A172 (cell line): ENCODE data around the gene BRINP3. TPM values are rescaled to one million over a fixed set of nuclear protein-coding genes. Genes with fewer than 3 reads are reported as not detected.

Experiments used
- DNase-seq: peaks from one replicate; pipeline ENCODE4 v3.0.0-alpha.2; 2015; ENCODE audit warnings: low spot score
- total RNA-seq: library from RNA; depleted of rRNA; stranded (reverse); fragments of >200 nt; shearing (Covaris generic); gene quantifications from 2 replicates; pipeline ENCODE4 v1.2.3, GENCODE V29; 2014

Gene BRINP3
- total RNA-seq, 1 experiment from 2014 or later = not detected

- DNase-seq = no peak
Measured at GRCh38 chr1:190323530-190323929, 154.1 kb downstream of the BRINP3 start.

- DNase-seq = no peak
Measured at GRCh38 chr1:190322274-190322673, 155.4 kb downstream of the BRINP3 start.

- peak; percentile 38 for DNase-seq
Measured at GRCh38 chr1:190320952-190321351, 156.7 kb downstream of the BRINP3 start.

- DNase-seq = no peak
Measured at GRCh38 chr1:190312763-190313162, 164.9 kb downstream of the BRINP3 start.

- no peak for DNase-seq
Measured at GRCh38 chr1:190303501-190303900, 174.2 kb downstream of the BRINP3 start.

- no peak for DNase-seq
Measured at GRCh38 chr1:190296453-190296852, 181.2 kb downstream of the BRINP3 start.

- no peak for DNase-seq
Measured at GRCh38 chr1:190289897-190290296, 187.8 kb downstream of the BRINP3 start.

- DNase-seq = no peak
Measured at GRCh38 chr1:190286111-190286510, 191.6 kb downstream of the BRINP3 start.

GRCh38 chr1:190277107-190277506 lies 200.6 kb downstream of the BRINP3 start:
- DNase-seq = no peak

- DNase-seq = no peak
Measured at GRCh38 chr1:190274721-190275120, 202.9 kb downstream of the BRINP3 start.

GRCh38 chr1:190273161-190273560 lies 204.5 kb downstream of the BRINP3 start:
- DNase-seq = no peak

- no peak for DNase-seq
Measured at GRCh38 chr1:190262538-190262937, 215.1 kb downstream of the BRINP3 start.

GRCh38 chr1:190259424-190259823 lies 218.2 kb downstream of the BRINP3 start:
- DNase-seq = no peak

GRCh38 chr1:190258003-190258402 lies 219.7 kb downstream of the BRINP3 start:
- no peak for DNase-seq

- DNase-seq = no peak
Measured at GRCh38 chr1:190252046-190252445, 225.6 kb downstream of the BRINP3 start.

GRCh38 chr1:190250368-190250767 lies 227.3 kb downstream of the BRINP3 start:
- no peak for DNase-seq

- no peak for DNase-seq
Measured at GRCh38 chr1:190244406-190244805, 233.3 kb downstream of the BRINP3 start.

- DNase-seq = no peak
Measured at GRCh38 chr1:190243056-190243455, 234.6 kb downstream of the BRINP3 start.

- DNase-seq = no peak
Measured at GRCh38 chr1:190226006-190226405, 251.7 kb downstream of the BRINP3 start.

- DNase-seq = no peak
Measured at GRCh38 chr1:190212450-190212849, 265.2 kb downstream of the BRINP3 start.

GRCh38 chr1:190207733-190208132 lies 269.9 kb downstream of the BRINP3 start:
- no peak for DNase-seq

GRCh38 chr1:190205713-190206112 lies 272.0 kb downstream of the BRINP3 start:
- DNase-seq = peak; percentile 47

GRCh38 chr1:190196020-190196419 lies 281.6 kb downstream of the BRINP3 start:
- no peak for DNase-seq

- DNase-seq = no peak
Measured at GRCh38 chr1:190193508-190194115, 284.1 kb downstream of the BRINP3 start.
